ENCODE results near the gene RAP1GAP. TPM values are rescaled to one million over a fixed set of nuclear protein-coding genes. Genes with fewer than 3 reads are reported as not detected.

RAP1GAP gene
- total RNA-seq, 1 experiment from 2014 or later = 13.4 TPM

- intact Hi-C loops (cut with micrococcal nuclease) = no loop called here
- DNase-seq (ENCODE audit: low read depth, low spot score) (no peak), ATAC-seq (no peak)
- Histone ChIP-seq H3K4me1 (ENCODE audit: control insufficient read depth in 1 of 2, insufficient read depth in 2 of 2, low read length in 2 of 2) (no peaks in the 10 kb centered on the region), H3K36me3 (ENCODE audit: control insufficient read depth in 1 of 2, insufficient read depth in 2 of 2, low read length in 2 of 2) (no peaks in the 10 kb centered on the region), H3K79me2 (ENCODE audit: insufficient read depth, low read length) (no peaks in the 10 kb centered on the region), H3K9me2 (ENCODE audit: insufficient read depth) (no peaks in the 10 kb centered on the region), H3K4me3 (replicated peaks in 1 of 2; ENCODE audit: low read depth in 1 of 2, low read length in 2 of 2) (no peak overlapping the region), H2AFZ (ENCODE audit: low read depth, low read length, poor library complexity, severe bottlenecking) (no peak overlapping the region), H3K27me3 (ENCODE audit: insufficient read depth, low read length) (no peaks in the 10 kb centered on the region), H4K20me1 (ENCODE audit: insufficient read depth) (no peaks in the 10 kb centered on the region), H3K9ac (ENCODE audit: low read length) (no peak overlapping the region), H3K4me2 (ENCODE audit: low read length) (no peak overlapping the region), H3K9me3 (ENCODE audit: control insufficient read depth in 1 of 2, insufficient read depth in 1 of 2, low read depth in 1 of 2, low read length in 2 of 2) (no peaks in the 10 kb centered on the region), H3K27ac (ENCODE audit: low read depth, low read length) (no peak overlapping the region)
- no peak for TF ChIP-seq CTCF (IDR thresholded peaks at IDR 0.05 in 2 of 3, conservative IDR thresholded peaks at IDR 0.05 in 1 of 3; ENCODE audit: borderline replicate concordance in 1 of 3, insufficient read depth in 1 of 3, low read depth in 2 of 3, low read length in 2 of 3)
- TF ChIP-seq SRF (IDR thresholded peaks at IDR 0.05; ENCODE audit: low read depth) = no peak
- no peak for TF ChIP-seq EZH2phosphoT487 (IDR thresholded peaks at IDR 0.05; ENCODE audit: borderline replicate concordance)
- no peak for TF ChIP-seq TCF7L2 (IDR thresholded peaks at IDR 0.05; ENCODE audit: borderline replicate concordance, extremely low read depth, insufficient read depth, insufficient read length)
- TF ChIP-seq JUND (IDR thresholded peaks at IDR 0.05) = no peak
- no peak for TF ChIP-seq SP1 (IDR thresholded peaks at IDR 0.05; ENCODE audit: low read depth)
- no peak for TF ChIP-seq CBX3 (IDR thresholded peaks at IDR 0.05; ENCODE audit: low read depth)
- TF ChIP-seq EZH2 (IDR thresholded peaks at IDR 0.05) = no peak
- RAD21 ChIA-PET (ENCODE audit: low non-redundant PET in 1 of 2, low total read pairs in 2 of 2, uncharacterized antibody in 2 of 2, unreplicated experiment in 2 of 2) = no interaction called here
- POLR2A ChIA-PET = no interaction called here
- BruUV-seq (replicated peaks) = no TSS peak
- CTCF ChIA-PET = interaction anchor here (0.6 kb wide), 1 partner anchor 213 kb away, joined by 3 read pairs; no protein-coding TSS in a partner anchor
Measured at GRCh38 chr1:21560916-21561638, 108.1 kb downstream of the RAP1GAP start.

Data from HCT116 (cell line).